ENCODE measurements around the gene EFEMP2. TPM values are rescaled to one million over a fixed set of nuclear protein-coding genes. Genes with fewer than 3 reads are reported as not detected.

The EFEMP2 gene
- total and polyA plus RNA-seq, 10 of the 15 experiments (the other 5 are each of a cell fraction or from before 2014, with no cell fraction given), result 0.24 to 13.2 (median 1.3) TPM; not detected in 1

GRCh38 chr11:65903715-65904114 is 31.1 kb upstream of the EFEMP2 start:
- 75% methylated on average over 8 of the region's 8 CpGs for WGBS (ENCODE audit: insufficient coverage, insufficient replicate concordance, low lambda C conversion rate, missing lambda C conversion rate)
- ChIA-PET SMC1A (ENCODE audit: uncharacterized antibody, unreplicated experiment) (interaction anchor here (0.6 kb wide), 1 partner anchor 9 kb away, joined by 3 read pairs; no protein-coding TSS in a partner anchor), CTCF (no interaction called here), POLR2A (interaction anchor here (2.4 to 4.9 kb wide), 2 partner anchors 12 to 18 kb away, joined by 5 to 67 read pairs; partner anchors contain the start of genes CCDC85B and FIBP), RAD21 (ENCODE audit: unreplicated experiment) (no interaction called here)
- FAIRE-seq (no peak), ATAC-seq (no peak), DNase-seq (ENCODE audit: low read depth, low spot score) (no peak)
- Histone ChIP-seq H3K79me2 (ENCODE audit: control insufficient read depth, insufficient read depth, low read length) (peaks cover 5% of the 10 kb centered on the region), H3K9ac (ENCODE audit: control insufficient read depth, insufficient read depth, low read length) (no peak overlapping the region), H3K27me3 (replicated peaks in 1 of 2; ENCODE audit: control insufficient read depth in 2 of 2, insufficient read depth in 2 of 2, low read length in 1 of 2) (no peaks in the 10 kb centered on the region; a peak in 1 of 4 replicates), H3K9me3 (replicated peaks; ENCODE audit: control insufficient read depth, insufficient read depth, low read length) (no peaks in the 10 kb centered on the region), H3K4me1 (ENCODE audit: control insufficient read depth, insufficient read depth, low read length) (no peaks in the 10 kb centered on the region), H4K20me1 (ENCODE audit: control insufficient read depth, insufficient read depth) (no peaks in the 10 kb centered on the region), H3K4me3 (no peak overlapping the region), H3K4me2 (ENCODE audit: control insufficient read depth, insufficient read depth) (no peak overlapping the region), H3K27ac (ENCODE audit: control insufficient read depth, insufficient read depth) (no peak overlapping the region), H2AFZ (ENCODE audit: control insufficient read depth, low read depth, low read length) (no peak overlapping the region), H3K36me3 (ENCODE audit: control insufficient read depth in 2 of 2, insufficient read depth in 2 of 2, low read length in 1 of 2) (no peaks in the 10 kb centered on the region)
- no peak for TF ChIP-seq BCLAF1 (IDR thresholded peaks at IDR 0.05)
- no peak for TF ChIP-seq POU2F2 (IDR thresholded peaks at IDR 0.05; ENCODE audit: borderline replicate concordance, low read depth, low read length)
- no peak for TF ChIP-seq MYB (IDR thresholded peaks at IDR 0.05; ENCODE audit: borderline replicate concordance, low read depth, low read length)
- TF ChIP-seq TAF1 (IDR thresholded peaks at IDR 0.05; ENCODE audit: borderline replicate concordance, low read depth, low read length), result no peak
- TF ChIP-seq TCF7 (IDR thresholded peaks at IDR 0.05; ENCODE audit: borderline replicate concordance), result no peak
- no peak for TF ChIP-seq MEF2A (IDR thresholded peaks at IDR 0.05; ENCODE audit: insufficient read depth, low read depth, low read length)
- intact Hi-C loops (cut with micrococcal nuclease; ENCODE audit: unreplicated experiment), result no loop called here
- in situ Hi-C loops (cut with MboI), result no loop called here
- no TSS peak for BruUV-seq (replicated peaks)

All from GM12878 (cell line).